Non-pigmented ciliary epithelial cell (primary cell): ENCODE results near the gene FMNL3.

Experiments
- DNase-seq: peaks from one replicate; pipeline ENCODE4 v3.0.0-alpha.2; 2010; ENCODE audit warnings: low read depth

FMNL3 gene

GRCh38 chr12:49588721-49589516 lies 118.3 kb downstream of the FMNL3 start:
- DNase-seq = no peak

- no peak for DNase-seq
These were observed 118.9 kb downstream of the FMNL3 start for GRCh38 chr12:49588281-49588680.

GRCh38 chr12:49587174-49587908 lies 119.9 kb downstream of the FMNL3 start:
- DNase-seq = no peak
